GM18505 (cell line): Measurements from ENCODE around the gene C1orf210.

Experiments
- ATAC-seq: cut with Tn5 transposase; IDR thresholded peaks from one replicate; pipeline ENCODE4 v1.9.1; 2021; ENCODE audit not compliant: unreplicated experiment
- POLR2A ChIP-seq: IDR thresholded peaks from 4 replicates; pipeline ENCODE4 v1.6.1; 2011; ENCODE audit warnings: borderline replicate concordance; ENCODE audit not compliant: insufficient read depth, insufficient read length; ENCODE audit errors: extremely low read depth

C1orf210 gene

GRCh38 chr1:43298055-43298454 lies 12.7 kb upstream of the C1orf210 start:
- ATAC-seq = no peak
- no peak for TF ChIP-seq POLR2A

GRCh38 chr1:43296207-43296606 lies 10.8 kb upstream of the C1orf210 start:
- TF ChIP-seq POLR2A = no peak
- no peak for ATAC-seq

GRCh38 chr1:43294761-43295160 lies 9.4 kb upstream of the C1orf210 start:
- ATAC-seq = no peak

GRCh38 chr1:43293896-43294760 lies 8.7 kb upstream of the C1orf210 start:
- TF ChIP-seq POLR2A = no peak
- ATAC-seq = no peak

More at GRCh38 chr1:43294761-43295160, 9.4 kb upstream of the C1orf210 start:
- TF ChIP-seq POLR2A = no peak

GRCh38 chr1:43293176-43293575 lies 7.8 kb upstream of the C1orf210 start:
- ATAC-seq = no peak
- TF ChIP-seq POLR2A = no peak

GRCh38 chr1:43292679-43293078 lies 7.3 kb upstream of the C1orf210 start:
- TF ChIP-seq POLR2A = no peak
- no peak for ATAC-seq

GRCh38 chr1:43292216-43292615 lies 6.8 kb upstream of the C1orf210 start:
- TF ChIP-seq POLR2A = no peak
- ATAC-seq = no peak

GRCh38 chr1:43288785-43289706 lies 3.7 kb upstream of the C1orf210 start:
- no peak for TF ChIP-seq POLR2A
- no peak for ATAC-seq

- TF ChIP-seq POLR2A = no peak
- no peak for ATAC-seq
Measured at GRCh38 chr1:43288058-43288784, 2.8 kb upstream of the C1orf210 start.

GRCh38 chr1:43286533-43286932 lies 1.2 kb upstream of the C1orf210 start:
- ATAC-seq = no peak
- TF ChIP-seq POLR2A = no peak

GRCh38 chr1:43286115-43286514 lies 734 bp upstream of the C1orf210 start:
- ATAC-seq = no peak

GRCh38 chr1:43284546-43285110 lies 753 bp downstream of the C1orf210 start:
- no peak for ATAC-seq
- TF ChIP-seq POLR2A = no peak

More at GRCh38 chr1:43286115-43286514, 734 bp upstream of the C1orf210 start:
- TF ChIP-seq POLR2A = no peak
